Keratinocyte (primary cell): Measurements from ENCODE around the gene PSG2. TPM values are rescaled to one million over a fixed set of nuclear protein-coding genes. Genes with fewer than 3 reads are reported as not detected.
"Not testable (repeated sequence)": the region's sequence is repeated elsewhere in the genome, so short reads cannot be mapped to it uniquely, and the experiment has no call there.

Source experiments
- DNase-seq: peaks from one replicate; pipeline ENCODE4 v3.0.0-alpha.2; 2011; ENCODE audit warnings: low read depth, missing footprints, low spot score
- FAIRE-seq: peaks from 2 replicates; lab custom pipeline; 2011; peaks lifted over from hg19 to GRCh38; lab: Jason Lieb, UNC
- H2AFZ ChIP-seq: 2 replicates; pipeline ENCODE4 v1.6.0; 2012; ENCODE audit warnings: low read length, control low read depth, inconsistent platforms; ENCODE audit not compliant: control insufficient read depth
- H3K27ac ChIP-seq: 2 replicates; pipeline ENCODE4 v1.5.1; 2011; ENCODE audit warnings: low read length; ENCODE audit not compliant: control insufficient read depth, insufficient read depth
- H3K27me3 ChIP-seq: 3 replicates; pipeline ENCODE4 v1.6.0; 2011; ENCODE audit warnings: low read length; ENCODE audit not compliant: control insufficient read depth, insufficient read depth; ENCODE audit errors: extremely low read depth
- H3K36me3 ChIP-seq, 2 experiments: 2 replicates in 1 of 2; 3 replicates in 1 of 2; pipeline ENCODE4 v1.5.1; 2011; ENCODE audit warnings: low read length in 2 of 2, mild to moderate bottlenecking in 1 of 2; ENCODE audit not compliant: control insufficient read depth in 2 of 2, insufficient read depth in 2 of 2; ENCODE audit errors: extremely low read depth in 1 of 2
- H3K4me1 ChIP-seq: 3 replicates; pipeline ENCODE4 v1.5.1; 2011; ENCODE audit warnings: low read length; ENCODE audit not compliant: control insufficient read depth, insufficient read depth; ENCODE audit errors: extremely low read depth
- H3K4me2 ChIP-seq: 3 replicates; pipeline ENCODE4 v1.6.0; 2011; ENCODE audit warnings: low read depth, low read length; ENCODE audit not compliant: control insufficient read depth, insufficient read depth; ENCODE audit errors: extremely low read depth
- H3K4me3 ChIP-seq, 3 experiments: fragments of 200-600 bp in 1 of 3; sonication (generic) in 1 of 3; 2 replicates in 2 of 3; 3 replicates in 1 of 3; pipeline ENCODE4 v1.5.1; 2011 to 2016; ENCODE audit warnings: low read length in 3 of 3, mild to moderate bottlenecking in 3 of 3, control low read depth in 2 of 3, inconsistent platforms in 1 of 3, low read depth in 1 of 3, mixed read lengths in 1 of 3, mixed run types in 1 of 3, moderate library complexity in 1 of 3; ENCODE audit not compliant: control insufficient read depth in 2 of 3, insufficient read depth in 2 of 3; ENCODE audit errors: extremely low read depth in 1 of 3
- H3K79me2 ChIP-seq: 2 replicates; pipeline ENCODE4 v1.6.0; 2012; ENCODE audit warnings: low read length; ENCODE audit not compliant: control insufficient read depth, insufficient read depth
- H3K9ac ChIP-seq: 3 replicates; pipeline ENCODE4 v1.6.0; 2011; ENCODE audit warnings: low read length; ENCODE audit not compliant: control insufficient read depth, insufficient read depth; ENCODE audit errors: extremely low read depth
- H3K9me1 ChIP-seq: 3 replicates; pipeline ENCODE4 v1.6.0; 2011; ENCODE audit warnings: low read length; ENCODE audit not compliant: control insufficient read depth, insufficient read depth; ENCODE audit errors: extremely low read depth
- H3K9me3 ChIP-seq: 2 replicates; pipeline ENCODE4 v1.5.1; 2012; ENCODE audit warnings: low read depth, low read length; ENCODE audit not compliant: control insufficient read depth
- H4K20me1 ChIP-seq: 3 replicates; pipeline ENCODE4 v1.6.0; 2011; ENCODE audit warnings: low read length; ENCODE audit not compliant: control insufficient read depth, insufficient read depth; ENCODE audit errors: extremely low read depth
- CTCF ChIP-seq, 3 experiments: IDR thresholded peaks in 1 of 3; conservative IDR thresholded peaks in 1 of 3; optimal IDR thresholded peaks in 1 of 3; 2 replicates in 2 of 3; 3 replicates in 1 of 3; pipeline versions ENCODE3 to v1.5.1; 2011; ENCODE audit warnings: low read length in 3 of 3, mild to moderate bottlenecking in 3 of 3, moderate library complexity in 2 of 3, control low read depth in 1 of 3, inconsistent platforms in 1 of 3; ENCODE audit not compliant: insufficient read depth in 2 of 3; ENCODE audit errors: extremely low read depth in 1 of 3
- EZH2 ChIP-seq: IDR thresholded peaks from one replicate; pipeline ENCODE4 v1.6.1; 2012; ENCODE audit warnings: inconsistent platforms, mild to moderate bottlenecking, low read length, moderate library complexity
- dilution Hi-C: fragments of 300-500 bp; cut with MboI; formaldehyde crosslinking; loops from one replicate; pipeline ENCODE4 v1.7.0; 2020; ENCODE audit warnings: low sequenced_read_pairs; ENCODE audit not compliant: extremely low pct_ligation_motif_present
- polyA plus RNA-seq, 5 experiments: library from polyadenylated mRNA; depleted of rRNA in 3 of 5; stranded (reverse) in 3 of 5; stranded (forward) in 1 of 5; unstranded in 1 of 5; fragments of >200 nt; gene quantifications; 1 replicate in 1 of 5; 2 replicates in 3 of 5; 3 replicates in 1 of 5; pipeline versions ENCODE4 v1.2.1 to v1.2.3, GENCODE V29; 2011 to 2012; ENCODE audit warnings: missing spikeins in 2 of 5, low read depth in 1 of 5, low replicate concordance in 1 of 5

The PSG2 gene
- polyA plus RNA-seq, 1 donor (not counting 4 experiments of a cell fraction or from before 2014, with no cell fraction given) = 0.09 TPM

GRCh38 chr19:43101950-43102349 is 19.4 kb upstream of the PSG2 start:
- dilution Hi-C loops = no loop called here
- Histone ChIP-seq H3K4me2 (no peak overlapping the region), H3K27ac (no peak overlapping the region), H3K9me1 (no peaks in the 10 kb centered on the region), H3K9ac (no peak overlapping the region), H3K4me3 (no peak overlapping the region), H3K27me3 (no peaks in the 10 kb centered on the region), H2AFZ (no peak overlapping the region), H4K20me1 (no peaks in the 10 kb centered on the region), H3K4me1 (no peaks in the 10 kb centered on the region), H3K9me3 (no peaks in the 10 kb centered on the region), H3K36me3 (no peaks in the 10 kb centered on the region), H3K79me2 (no peaks in the 10 kb centered on the region)
- DNase-seq (no peak), FAIRE-seq (no peak)
- no peak for TF ChIP-seq CTCF (optimal IDR thresholded peaks at IDR 0.05 in 1 of 3, IDR thresholded peaks at IDR 0.05 in 1 of 3, conservative IDR thresholded peaks at IDR 0.05 in 1 of 3; ENCODE audit: extremely low read depth in 1 of 3, insufficient read depth in 2 of 3, low read length in 3 of 3)
- TF ChIP-seq EZH2 = no peak

GRCh38 chr19:43098416-43098815 is 15.9 kb upstream of the PSG2 start:
- dilution Hi-C loops, H3K9me3 ChIP-seq, H3K27me3 ChIP-seq, H3K4me3 ChIP-seq, H3K36me3 ChIP-seq, H2AFZ ChIP-seq, DNase-seq, H3K9ac ChIP-seq, H4K20me1 ChIP-seq, H3K79me2 ChIP-seq, H3K9me1 ChIP-seq, H3K4me1 ChIP-seq, H3K4me2 ChIP-seq, H3K27ac ChIP-seq: not testable (repeated sequence)
- peak; percentile 67 for FAIRE-seq

- H3K27ac ChIP-seq, H3K4me3 ChIP-seq, H2AFZ ChIP-seq, H3K9me1 ChIP-seq, H3K4me1 ChIP-seq, DNase-seq, H3K36me3 ChIP-seq, H3K27me3 ChIP-seq, FAIRE-seq, H3K79me2 ChIP-seq, dilution Hi-C loops, H4K20me1 ChIP-seq, H3K9me3 ChIP-seq, H3K4me2 ChIP-seq, H3K9ac ChIP-seq: not testable (repeated sequence)
- TF ChIP-seq CTCF (optimal IDR thresholded peaks at IDR 0.05 in 1 of 3, IDR thresholded peaks at IDR 0.05 in 1 of 3, conservative IDR thresholded peaks at IDR 0.05 in 1 of 3; ENCODE audit: extremely low read depth in 1 of 3, insufficient read depth in 2 of 3, low read length in 3 of 3) = peak in 2 of 3 experiments; percentile 44 to 60
Observed at GRCh38 chr19:43087702-43088340, 5.3 kb upstream of the PSG2 start.
